ENCODE data around the gene POU2AF1.

DNA sequence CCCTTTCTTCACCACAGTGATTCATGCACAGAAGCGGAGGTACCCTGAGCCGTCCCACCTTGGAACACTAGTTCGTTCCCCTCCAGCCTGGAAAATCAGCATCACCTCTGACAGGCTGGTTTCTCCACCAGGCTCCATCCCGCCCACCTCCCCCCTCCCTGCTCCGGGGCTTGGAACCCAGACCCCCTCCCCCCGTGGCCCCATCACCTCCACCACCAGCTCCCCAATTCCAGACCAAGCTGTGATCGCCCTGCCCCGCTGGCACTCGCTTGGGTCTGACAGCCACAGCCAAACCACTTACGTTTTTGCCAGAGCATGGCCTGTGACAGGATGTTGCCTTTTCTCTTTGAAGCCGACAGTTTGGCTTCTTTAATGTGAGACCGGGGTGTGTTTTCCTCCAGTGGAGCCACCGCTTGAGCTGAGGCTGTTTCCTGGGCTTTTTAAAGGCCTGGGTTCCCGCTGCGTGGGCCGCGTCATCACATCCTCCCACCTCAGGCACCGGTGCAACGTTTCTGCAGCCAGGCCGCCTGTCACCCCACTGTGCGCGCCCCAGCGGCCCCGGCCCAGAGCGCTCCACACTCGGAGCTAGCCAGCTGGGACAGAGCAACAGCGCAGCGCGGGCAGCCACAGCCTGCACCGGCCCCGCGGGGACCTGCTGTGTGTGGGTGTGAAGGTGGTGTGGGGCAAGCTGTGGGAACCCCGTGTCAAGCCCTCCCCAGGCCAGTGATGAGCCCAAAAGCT is at the start of gene POU2AF1:
- TF ChIP-seq HDGF (IDR thresholded peaks at IDR 0.05; ENCODE audit: borderline replicate concordance) (no peak), BHLHE40 (IDR thresholded peaks at IDR 0.05; ENCODE audit: borderline replicate concordance) (no peak), FOXA1 (IDR thresholded peaks at IDR 0.05) (no peak), SUZ12 (IDR thresholded peaks at IDR 0.05) (no peak), ELF4 (IDR thresholded peaks at IDR 0.05) (no peak), ZNF384 (IDR thresholded peaks at IDR 0.05) (no peak)

Measured in HEK293T (cell line).